H4 (cell line): ENCODE data around the gene PACSIN3. TPM values are rescaled to one million over a fixed set of nuclear protein-coding genes. Genes with fewer than 3 reads are reported as not detected.

ENCODE experiments used
- DNase-seq: peaks from one replicate; pipeline ENCODE4 v3.0.0-alpha.2; 2015; ENCODE audit warnings: low spot score
- total RNA-seq: library from RNA; depleted of rRNA; stranded (reverse); fragments of >200 nt; shearing (Covaris generic); gene quantifications from 2 replicates; pipeline ENCODE4 v1.2.3, GENCODE V29; 2014; rRNA removed

PACSIN3 gene
- total RNA-seq, 1 experiment from 2014 or later: 11.3 TPM

- DNase-seq: peak; percentile 57
These were observed 33.0 kb downstream of the PACSIN3 start for GRCh38 chr11:47152953-47153950.

GRCh38 chr11:47152126-47152952 is 33.9 kb downstream of the PACSIN3 start:
- no peak for DNase-seq

GRCh38 chr11:47149782-47150181 is 36.5 kb downstream of the PACSIN3 start:
- DNase-seq: no peak

- DNase-seq: no peak
These were observed 37.2 kb downstream of the PACSIN3 start for GRCh38 chr11:47148903-47149531.

GRCh38 chr11:47148270-47148669 is 38.0 kb downstream of the PACSIN3 start:
- DNase-seq: no peak

GRCh38 chr11:47147681-47148080 is 38.6 kb downstream of the PACSIN3 start:
- no peak for DNase-seq

- no peak for DNase-seq
These were observed 39.0 kb downstream of the PACSIN3 start for GRCh38 chr11:47147250-47147649.

- no peak for DNase-seq
These were observed 41.7 kb downstream of the PACSIN3 start for GRCh38 chr11:47144541-47144940.

GRCh38 chr11:47143322-47143721 is 42.9 kb downstream of the PACSIN3 start:
- peak; percentile 32 for DNase-seq

- no peak for DNase-seq
These were observed 46.4 kb downstream of the PACSIN3 start for GRCh38 chr11:47139878-47140277.

GRCh38 chr11:47137476-47137875 is 48.8 kb downstream of the PACSIN3 start:
- DNase-seq: no peak

- DNase-seq: no peak
These were observed 49.3 kb downstream of the PACSIN3 start for GRCh38 chr11:47136921-47137320.

- DNase-seq: no peak
These were observed 49.9 kb downstream of the PACSIN3 start for GRCh38 chr11:47136327-47136726.

GRCh38 chr11:47132981-47133380 is 53.3 kb downstream of the PACSIN3 start:
- no peak for DNase-seq

GRCh38 chr11:47132490-47132889 is 53.7 kb downstream of the PACSIN3 start:
- no peak for DNase-seq

GRCh38 chr11:47131136-47131535 is 55.1 kb downstream of the PACSIN3 start:
- DNase-seq: no peak

GRCh38 chr11:47130543-47130942 is 55.7 kb downstream of the PACSIN3 start:
- DNase-seq: no peak

Other genes with a start within 250 kb of the PACSIN3 start
- gene CSTPP1, start 249.7 kb downstream of the PACSIN3 start, total RNA-seq: 19.7 and 22.8 TPM in 2 replicates
- 81.8 and 97.4 TPM in 2 replicates for gene ARFGAP2, start 9.6 kb downstream of the PACSIN3 start, total RNA-seq
- gene DDB2, start 28.5 kb upstream of the PACSIN3 start, total RNA-seq: 41.4 and 43.0 TPM in 2 replicates
- 21.6 and 24.0 TPM in 2 replicates for gene ACP2, start 62.4 kb upstream of the PACSIN3 start, total RNA-seq
- 15.7 and 16.1 TPM in 2 replicates for gene NR1H3, start 71.6 kb upstream of the PACSIN3 start, total RNA-seq
- 8.9 and 17.2 TPM in 2 replicates for gene MADD, start 83.7 kb upstream of the PACSIN3 start, total RNA-seq
- not detected in 2 replicates for gene MYBPC3, start 166.3 kb upstream of the PACSIN3 start, total RNA-seq
- not detected in 2 replicates for gene SPI1, start 192.1 kb upstream of the PACSIN3 start, total RNA-seq
- gene SLC39A13, start 222.2 kb upstream of the PACSIN3 start, total RNA-seq: 8.5 and 9.1 TPM in 2 replicates
- 195 and 221 TPM in 2 replicates for gene PSMC3, start 240.0 kb upstream of the PACSIN3 start, total RNA-seq